Stimulated activated CD8-positive, alpha-beta memory T cell treated with anti-CD3 and anti-CD28 coated beads, Interleukin-7, amount 100 ng/mL, for 1 hour (primary cell): ENCODE measurements around the gene CCT7.
"Not testable (repeated sequence)": the region's sequence is repeated elsewhere in the genome, so short reads cannot be mapped to it uniquely, and the experiment has no call there.

ENCODE experiments used
- DNase-seq, 2 donors: peaks; one replicate each; pipeline ENCODE4 v3.0.0-alpha.2; 2020; ENCODE audit warnings: low read depth in 2 of 2

Gene CCT7

DNA sequence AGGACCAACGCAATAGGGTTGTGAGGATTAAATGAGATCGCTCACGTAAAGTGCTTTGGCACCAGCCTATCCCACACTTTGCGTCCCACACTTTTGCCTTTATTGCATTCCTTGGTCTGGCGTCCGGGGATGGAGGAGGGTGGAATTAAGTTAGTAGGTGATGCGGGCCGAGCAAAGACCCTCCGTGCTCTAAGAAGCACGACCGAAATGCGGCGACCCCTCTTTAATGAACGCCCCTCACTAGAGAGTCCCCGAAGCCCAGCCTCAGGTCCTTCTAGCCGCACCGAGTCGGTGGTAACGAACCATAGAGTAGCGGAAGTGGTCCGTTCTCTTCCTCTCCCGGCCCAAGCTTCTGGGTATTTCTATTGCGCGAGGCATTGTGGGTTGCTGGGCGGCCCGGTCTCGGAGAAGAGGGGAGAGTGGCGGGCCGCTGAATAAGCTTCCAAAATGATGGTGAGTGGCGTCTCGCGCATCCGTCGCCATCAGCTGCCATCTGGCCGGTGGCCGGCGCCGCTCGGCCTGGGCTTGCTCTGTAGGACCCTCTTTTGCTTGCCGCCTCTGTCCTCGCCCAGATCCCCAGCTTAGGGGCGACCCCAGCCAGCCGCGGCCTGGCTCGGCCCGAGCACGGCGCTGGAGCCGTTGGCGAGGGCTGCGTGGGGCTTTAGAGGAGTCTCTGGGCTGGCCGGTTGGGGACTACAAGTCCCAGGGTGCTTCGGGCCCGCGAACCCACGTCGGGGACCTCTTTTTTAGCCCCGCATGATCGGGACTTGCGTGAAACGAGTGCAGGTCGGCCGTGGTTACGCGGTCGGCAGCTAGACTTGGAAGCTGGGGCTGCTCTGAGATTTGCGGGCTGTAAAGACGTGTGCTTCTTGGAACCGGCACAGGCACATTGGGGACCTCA, at the start of gene CCT7:
TSS of gene CCT7 (plus strand) at position 377 of the 901 bp plus-strand sequence. CDS start at position 448, 71 bp downstream.
- DNase-seq: peak; percentile 69 to 76

DNA sequence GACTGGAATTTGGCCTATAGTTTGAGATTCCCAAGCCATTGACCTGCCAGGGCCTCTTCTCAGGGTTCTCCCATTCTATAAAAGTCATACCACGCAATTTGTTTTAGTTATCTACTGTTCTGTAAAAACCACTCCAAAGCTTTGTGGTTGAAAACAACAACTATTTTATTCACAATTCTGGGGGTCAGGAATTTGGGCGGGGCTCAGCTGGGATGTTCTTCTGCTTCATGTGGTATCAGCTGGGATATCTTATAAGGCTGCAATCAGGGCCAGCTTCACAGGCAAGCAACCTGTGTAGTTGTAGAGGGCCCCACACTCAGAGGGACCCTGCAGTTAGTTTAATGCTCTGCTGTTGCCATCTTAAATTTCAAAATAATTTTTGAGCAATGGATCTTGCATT, 48.1 kb upstream of the CCT7 start:
- DNase-seq: no peak

DNA sequence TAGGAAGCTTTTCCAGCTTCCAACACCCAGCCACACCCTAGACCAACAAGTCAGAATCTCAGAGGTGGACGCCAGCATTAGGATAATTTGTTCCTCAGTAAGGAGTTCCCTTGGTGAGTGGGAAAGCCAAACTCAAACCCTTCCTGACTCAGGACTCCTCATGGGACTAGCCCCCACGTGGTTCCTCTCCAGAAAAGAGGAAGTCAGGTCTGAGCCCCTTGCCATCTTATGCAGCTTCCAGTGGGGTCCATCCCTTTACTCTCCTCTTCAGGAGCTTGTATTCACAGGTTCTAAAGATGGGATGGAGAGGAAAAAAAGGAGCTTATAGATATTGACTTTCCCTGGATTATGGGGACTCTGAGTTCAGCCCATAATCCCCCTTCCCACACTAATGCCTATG, 46.6 kb upstream of the CCT7 start:
- no peak for DNase-seq

DNA sequence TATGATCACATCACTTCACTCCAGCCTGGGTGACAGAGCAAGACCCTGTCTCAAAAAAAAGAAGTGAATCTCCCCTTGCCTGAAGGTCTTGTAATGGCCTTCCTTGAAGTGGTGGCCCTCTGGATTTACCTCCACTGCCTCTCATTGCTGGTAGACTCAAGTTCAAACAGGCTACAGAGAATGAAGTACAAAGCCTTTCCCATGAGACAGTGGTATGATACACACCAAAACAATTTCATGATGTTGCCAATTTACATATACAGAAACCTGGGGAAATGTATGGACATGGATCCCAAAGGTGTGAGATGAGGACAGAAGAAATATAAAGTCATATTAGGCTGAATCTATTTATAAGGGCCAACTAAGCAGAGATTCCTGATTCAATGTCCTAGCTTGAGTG, 36.5 kb upstream of the CCT7 start:
- DNase-seq: no peak

DNA sequence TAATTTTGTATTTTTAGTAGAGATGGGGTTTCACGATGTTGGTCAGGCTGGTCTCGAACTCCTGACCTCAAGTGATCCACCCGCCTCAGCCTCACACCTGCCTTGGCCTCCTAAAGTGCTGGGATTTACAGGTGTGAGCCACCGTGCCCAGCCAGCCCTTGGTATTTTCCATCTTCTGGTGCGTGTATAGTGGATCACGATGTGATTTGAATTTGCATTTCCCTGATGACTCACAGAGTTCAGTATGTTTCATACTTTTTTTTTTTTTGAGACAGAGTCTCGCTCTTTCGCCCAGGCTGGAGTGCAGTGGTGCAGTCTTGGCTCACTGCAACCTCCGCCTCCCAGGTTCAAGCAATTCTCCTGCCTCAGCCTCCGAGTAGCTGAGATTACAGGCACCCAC, 33.8 kb upstream of the CCT7 start:
- DNase-seq: not testable (repeated sequence)

DNA sequence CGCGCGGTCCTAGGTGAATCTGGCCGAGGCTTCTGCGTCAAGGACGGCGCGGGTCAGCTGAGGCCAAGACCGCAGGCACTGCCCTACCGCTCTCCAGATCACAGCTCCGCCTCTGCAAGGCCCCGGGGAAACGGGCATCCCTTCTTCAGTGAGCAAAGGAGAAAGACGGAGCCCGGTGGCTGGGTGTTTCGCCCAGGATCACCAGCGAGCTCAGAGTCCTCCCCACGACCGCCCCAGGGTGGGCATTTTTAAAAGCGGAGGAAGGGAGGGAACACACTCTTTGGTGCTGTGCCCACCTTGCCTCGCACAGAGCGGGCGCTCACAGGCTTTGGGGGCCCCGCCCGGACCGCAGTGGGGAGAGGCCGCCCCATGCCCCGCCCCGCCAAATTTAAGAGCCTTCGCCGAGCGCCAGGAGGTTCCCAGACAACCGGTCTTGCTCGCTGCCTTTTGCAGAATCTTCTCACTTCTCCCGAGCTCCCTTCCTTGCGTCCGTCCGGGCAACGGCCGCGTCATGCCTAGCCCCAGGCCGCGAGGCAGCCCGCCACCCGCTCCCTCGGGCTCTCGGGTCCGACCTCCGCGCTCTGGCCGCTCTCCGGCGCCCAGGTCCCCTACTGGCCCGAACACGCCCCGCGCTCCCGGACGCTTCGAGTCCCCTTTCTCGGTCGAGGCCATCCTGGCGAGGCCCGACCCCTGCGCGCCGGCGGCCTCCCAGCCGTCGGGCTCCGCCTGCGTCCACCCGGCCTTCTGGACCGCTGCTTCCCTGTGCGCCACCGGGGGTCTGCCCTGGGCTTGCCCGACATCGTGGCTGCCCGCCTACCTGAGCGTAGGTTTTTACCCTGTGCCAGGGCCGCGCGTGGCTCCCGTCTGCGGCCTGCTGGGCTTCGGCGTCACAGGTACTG, 31.7 kb upstream of the CCT7 start, which contains the start of gene NOTO:
TSS of gene NOTO (plus strand) at position 419 of the 899 bp plus-strand sequence. CDS start at position 512, 93 bp downstream.
- DNase-seq: no peak

DNA sequence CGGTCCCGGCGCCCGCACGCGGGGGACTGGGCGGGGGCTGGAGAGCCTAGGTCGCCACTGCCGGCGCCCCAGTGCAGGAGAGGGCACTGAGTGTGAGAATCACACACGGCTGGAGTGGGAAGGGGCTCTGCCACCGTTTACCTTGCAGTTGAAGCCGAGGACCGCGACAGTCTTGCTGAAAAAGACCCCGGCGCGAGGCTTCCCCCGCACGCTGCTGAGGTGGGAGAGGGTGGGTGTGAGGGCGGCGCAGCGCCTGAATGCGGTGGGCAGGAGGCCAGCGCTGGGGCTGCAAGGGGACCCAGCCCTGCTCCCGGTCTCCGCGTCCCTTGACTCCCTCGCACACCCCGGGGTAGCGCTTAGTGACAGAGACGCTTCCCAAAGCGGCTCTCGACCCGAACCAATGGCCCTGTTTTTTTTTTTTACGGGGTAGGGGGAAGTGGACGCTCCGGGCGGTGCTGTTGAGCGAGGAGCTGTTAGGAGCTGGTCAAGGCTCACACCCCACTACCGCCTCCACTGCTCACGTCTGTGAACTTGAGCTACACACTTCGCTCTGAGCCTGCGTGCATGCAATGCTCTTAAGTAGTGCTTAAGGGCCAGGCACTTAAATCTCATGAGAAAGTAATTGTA, 30.9 kb upstream of the CCT7 start:
- DNase-seq: no peak

DNA sequence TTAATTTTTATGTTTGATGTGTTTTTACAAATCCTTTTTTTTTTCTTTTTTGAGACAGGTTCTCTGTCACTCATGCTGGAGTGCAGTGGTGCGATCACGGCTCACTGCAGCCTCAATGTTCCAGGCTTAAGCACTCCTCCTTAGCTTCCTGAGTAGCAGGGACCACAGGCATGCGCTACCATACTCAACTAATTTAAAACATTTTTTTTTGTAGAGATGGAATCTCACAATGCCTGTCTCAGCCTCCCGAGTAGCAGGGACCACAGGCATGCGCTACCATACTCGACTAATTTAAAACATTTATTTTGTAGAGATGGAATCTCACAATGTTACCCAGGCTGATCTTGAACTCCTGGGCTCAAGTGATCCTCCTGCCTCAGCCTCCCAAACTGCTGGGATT, 28.5 kb upstream of the CCT7 start:
- no peak for DNase-seq

DNA sequence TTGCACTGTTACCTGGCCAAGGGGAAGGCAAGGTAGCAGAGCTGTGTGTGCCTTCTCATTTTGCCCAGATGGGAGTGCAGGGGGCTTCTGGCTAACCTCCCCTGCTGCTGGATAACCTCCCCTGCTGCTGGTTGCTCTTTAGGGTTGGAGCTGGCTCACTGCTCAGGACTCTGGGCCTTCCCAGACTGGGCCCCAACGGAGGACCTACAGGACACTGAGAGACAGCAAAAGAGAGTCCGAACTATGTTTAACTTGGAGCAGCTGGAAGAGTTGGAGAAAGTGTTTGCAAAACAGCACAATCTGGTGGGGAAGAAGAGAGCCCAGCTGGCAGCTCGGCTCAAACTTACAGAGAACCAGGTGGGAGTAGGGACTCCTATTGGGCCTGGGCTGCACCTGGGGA, 25.9 kb upstream of the CCT7 start:
- no peak for DNase-seq

DNA sequence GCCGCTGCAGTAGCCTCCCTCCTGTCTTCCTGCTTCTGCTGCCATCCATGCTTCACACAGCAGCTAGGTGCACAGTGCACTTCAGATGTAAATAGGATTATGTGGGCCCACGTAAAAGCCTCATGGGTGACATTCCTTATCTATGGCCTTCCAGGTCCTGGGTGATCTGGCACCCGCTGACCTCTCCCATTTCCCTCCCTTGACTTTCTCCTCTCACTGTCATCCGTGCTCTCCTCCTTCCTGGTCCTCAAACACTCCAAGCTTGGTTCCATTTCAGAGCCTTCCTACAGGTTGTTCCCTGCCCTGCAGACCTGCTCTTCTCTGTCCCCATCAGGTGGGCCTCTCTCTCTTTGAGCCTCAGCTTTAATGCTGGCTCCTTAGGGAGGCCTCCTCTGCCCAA, 24.1 kb upstream of the CCT7 start:
- DNase-seq: no peak

DNA sequence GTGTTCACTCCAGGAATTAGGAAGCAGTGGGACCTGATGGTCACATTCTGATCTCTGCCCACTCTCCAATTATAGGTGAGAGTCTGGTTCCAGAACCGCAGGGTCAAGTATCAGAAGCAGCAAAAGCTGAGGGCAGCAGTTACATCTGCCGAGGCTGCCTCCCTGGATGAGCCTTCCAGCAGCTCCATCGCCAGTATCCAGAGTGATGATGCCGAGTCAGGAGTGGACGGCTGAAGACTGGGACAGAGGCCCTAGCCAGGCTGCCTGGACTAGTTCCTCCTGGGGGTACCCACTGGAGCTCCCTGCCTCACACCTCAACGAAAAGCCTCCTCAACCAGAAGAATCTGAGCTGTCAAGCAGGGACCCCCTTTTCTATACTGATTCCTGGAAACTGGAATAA, 23.4 kb upstream of the CCT7 start:
- DNase-seq: no peak

DNA sequence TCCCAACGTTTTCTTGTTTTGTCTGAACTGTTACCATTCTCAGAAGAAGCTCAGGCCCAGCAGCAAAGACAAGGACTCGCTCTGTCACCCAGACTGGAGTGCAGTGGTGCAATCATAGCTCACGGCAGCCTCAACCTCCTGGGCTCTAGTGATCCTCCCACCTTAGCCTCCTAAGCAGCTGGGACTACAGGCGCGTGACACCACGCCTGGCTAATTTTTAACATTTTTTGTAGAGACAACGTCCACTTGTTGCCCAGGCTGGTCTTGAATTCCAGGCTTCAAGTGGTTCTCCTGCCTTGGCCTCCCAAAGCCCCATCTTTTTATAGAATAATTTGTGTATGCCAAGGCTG, 22.0 kb upstream of the CCT7 start:
- no peak for DNase-seq

DNA sequence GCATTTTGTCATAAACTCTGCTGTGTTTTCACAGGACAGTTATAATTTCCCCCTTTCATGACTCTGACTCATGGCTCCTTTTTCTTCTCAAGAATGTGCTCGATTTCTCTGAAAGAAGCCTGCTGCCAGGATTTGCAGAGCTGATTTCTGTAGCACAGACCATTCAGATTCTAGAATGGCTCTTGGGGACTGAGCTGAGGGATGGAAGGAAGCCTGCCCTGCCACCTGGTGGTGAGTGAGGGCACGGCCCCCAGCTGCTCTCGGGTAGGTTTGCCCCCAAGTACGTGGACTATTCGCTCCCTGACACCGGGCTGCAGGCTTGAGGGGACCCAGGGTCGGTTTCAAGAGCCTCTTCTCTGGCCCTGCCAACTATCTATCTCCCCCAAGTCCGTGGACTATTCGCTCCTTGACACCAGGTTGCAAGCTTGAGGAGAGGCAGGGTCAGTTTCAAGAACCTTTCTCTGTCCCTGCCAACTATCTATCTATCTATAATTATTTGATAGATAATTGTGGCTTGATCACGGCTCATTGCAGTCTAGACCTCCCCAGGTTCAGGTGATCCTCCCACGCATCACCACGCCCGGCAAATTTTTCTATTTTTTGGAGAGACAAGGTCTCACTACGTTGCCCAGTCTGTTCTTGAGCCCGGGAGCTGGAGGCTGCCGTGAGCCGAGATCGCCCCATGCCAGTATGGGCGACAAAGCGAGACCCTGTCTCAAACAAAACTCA, 21.5 kb upstream of the CCT7 start:
- peak; percentile 43 to 55 for DNase-seq

DNA sequence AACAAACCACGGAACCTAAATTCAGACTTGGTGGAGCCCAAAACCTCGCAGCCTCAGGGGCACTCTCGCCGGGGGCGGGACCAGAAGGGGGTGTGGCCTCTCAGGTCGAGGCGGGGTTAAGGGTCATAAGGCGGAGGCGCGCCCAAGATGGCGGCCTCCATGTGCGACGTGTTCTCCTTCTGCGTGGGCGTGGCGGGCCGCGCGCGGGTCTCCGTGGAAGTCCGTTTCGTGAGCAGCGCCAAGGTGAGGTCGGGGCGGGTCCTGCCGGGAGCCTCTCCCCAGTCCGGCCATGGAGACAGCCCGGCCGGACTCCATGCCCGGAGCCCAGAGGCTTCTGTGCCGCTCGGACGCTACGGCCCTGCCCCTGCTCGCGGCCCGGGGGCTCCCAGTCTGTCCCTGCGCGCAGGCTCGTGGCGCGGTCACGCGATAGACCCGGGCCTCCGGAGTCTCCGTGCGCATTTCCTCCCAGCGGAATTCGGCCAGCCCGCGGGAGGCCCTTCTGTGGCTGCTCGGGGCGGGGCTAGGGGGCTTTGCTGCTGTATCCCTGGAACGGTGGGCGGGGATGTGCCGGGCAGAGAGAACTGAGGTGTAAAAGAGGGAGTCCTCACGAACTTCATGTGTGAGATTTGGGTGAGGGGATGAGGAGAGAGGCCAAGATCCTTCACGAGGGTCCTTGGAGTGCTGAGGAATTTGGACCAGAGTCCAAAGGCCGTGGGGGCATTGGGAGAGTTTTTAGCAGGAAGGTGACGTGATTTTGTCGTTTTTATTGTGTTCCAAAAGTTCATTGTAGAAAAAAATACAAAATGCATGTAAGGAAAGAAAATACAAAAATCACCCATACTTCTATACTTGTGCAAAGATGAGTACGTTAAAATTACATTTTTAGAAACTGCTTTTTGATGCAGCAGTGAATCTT, 19.7 kb upstream of the CCT7 start, which contains the start of gene SMYD5:
TSS of gene SMYD5 (plus strand) at position 126 of the 916 bp plus-strand sequence. CDS start at position 148, 22 bp downstream.
- DNase-seq: peak; percentile 82

DNA sequence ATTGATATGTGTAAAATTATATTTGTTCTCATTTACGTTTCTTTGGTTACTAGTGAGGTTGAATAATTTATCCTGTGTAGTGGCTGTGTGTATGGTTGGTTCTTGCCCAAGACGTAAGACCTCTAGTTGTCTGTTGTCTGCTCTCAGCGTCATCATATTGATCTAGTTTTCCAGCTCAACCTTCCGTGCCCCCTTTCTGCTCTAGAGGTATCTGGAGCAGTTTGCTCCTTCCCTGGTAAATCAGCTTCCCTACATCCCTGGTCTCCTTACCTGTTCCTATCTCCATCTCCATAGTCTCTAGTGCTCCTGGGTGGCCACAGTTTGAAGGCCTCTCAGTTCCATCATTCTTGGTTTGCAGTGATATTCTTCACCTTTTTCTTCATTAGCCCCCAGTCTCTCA, 18.9 kb upstream of the CCT7 start:
- DNase-seq: no peak

DNA sequence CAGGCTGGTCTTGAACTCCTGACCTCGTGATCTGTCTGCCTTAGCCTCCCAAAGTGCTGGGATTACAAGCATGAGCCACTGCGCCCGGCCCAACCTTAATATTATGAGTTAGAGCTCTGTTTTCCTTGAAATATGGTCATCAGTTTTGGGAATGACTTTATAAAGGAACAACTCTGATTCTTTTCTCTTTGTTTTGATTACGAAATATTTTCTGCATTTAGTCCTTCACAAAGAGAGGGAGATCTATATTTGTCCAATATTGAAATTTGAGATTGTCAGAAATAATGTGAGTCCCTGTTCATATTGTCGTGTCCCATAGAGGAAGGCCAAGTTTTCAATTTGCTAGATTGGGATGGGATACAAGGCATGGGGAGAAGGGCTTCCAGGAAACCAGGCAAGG, 16.9 kb upstream of the CCT7 start:
- no peak for DNase-seq

DNA sequence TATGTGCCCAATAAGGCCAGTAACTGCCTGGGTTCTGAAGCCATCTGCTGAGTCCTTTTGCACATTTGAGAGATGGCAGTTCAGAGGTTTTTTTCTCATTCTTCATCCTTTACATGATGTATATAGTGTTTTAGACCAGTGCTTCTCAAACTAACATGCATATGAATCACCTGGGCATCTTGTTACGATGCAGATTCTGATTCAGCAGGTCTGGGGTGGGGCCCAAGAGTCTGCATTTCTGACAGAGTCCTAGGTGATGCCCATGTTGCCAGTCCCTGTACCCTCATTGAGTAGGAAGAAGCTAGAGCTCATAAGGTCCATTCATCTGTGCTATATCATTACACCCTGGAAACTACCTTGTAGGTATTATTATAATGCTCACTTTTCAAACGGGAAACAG, 16.3 kb upstream of the CCT7 start:
- no peak for DNase-seq

DNA sequence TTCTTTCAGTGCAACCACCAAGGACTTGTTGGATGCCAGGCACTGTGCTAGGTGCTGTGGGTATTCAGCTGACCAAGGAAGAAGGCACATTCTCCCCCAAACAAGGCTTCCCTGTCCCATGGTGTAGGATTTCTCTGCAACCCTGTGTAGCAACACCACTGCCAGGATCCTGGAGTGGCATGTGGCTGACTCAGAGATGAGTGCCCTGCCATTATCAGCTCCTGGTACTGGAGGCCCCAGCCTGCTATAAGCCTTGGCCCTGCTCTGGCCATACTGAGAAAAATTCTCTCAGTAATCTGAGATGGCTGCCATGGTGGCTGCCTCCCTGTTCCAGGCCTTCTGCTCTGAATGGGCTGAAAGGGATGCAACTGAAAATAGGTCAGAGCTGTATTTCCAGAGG, 15.8 kb upstream of the CCT7 start:
- no peak for DNase-seq

DNA sequence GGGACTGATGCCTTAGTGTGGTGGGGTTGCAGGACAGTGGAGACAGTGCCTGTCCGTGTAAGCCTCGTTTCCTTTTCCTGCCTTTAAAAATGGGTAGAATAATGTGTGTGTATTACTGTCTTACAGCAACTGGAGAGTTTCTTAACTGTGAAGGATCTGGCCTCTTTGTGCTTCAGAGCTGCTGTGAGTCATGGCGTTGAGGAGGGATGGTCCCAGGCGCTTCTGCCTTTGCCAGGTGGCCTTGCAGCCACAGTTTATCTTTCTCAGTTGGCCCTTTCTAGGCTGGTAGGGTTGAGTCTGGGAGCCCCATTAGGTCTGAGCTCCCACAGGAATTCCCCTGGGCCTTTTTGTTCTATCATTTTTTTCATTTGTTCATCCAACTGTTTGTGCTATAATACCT, 10.3 kb upstream of the CCT7 start:
- no peak for DNase-seq
